H9 (cell line): Measurements from ENCODE around the gene MVB12A. TPM values are rescaled to one million over a fixed set of nuclear protein-coding genes. Genes with fewer than 3 reads are reported as not detected.

Experiments used
- DNase-seq: peaks from one replicate; pipeline ENCODE4 v3.0.0-alpha.2; 2017
- H2AFZ ChIP-seq: one replicate; pipeline ENCODE4 v1.6.1; 2013; ENCODE audit warnings: mild to moderate bottlenecking, low read length, control low read depth, moderate library complexity
- H2AK5ac ChIP-seq: 2 replicates; pipeline ENCODE4 v1.6.1; 2013; ENCODE audit warnings: low read length, control low read depth, mixed read lengths; ENCODE audit not compliant: insufficient read length
- H2BK120ac ChIP-seq: one replicate; pipeline ENCODE4 v1.6.1; 2013; ENCODE audit warnings: low read depth, mild to moderate bottlenecking, low read length, control low read depth, inconsistent platforms; ENCODE audit not compliant: poor library complexity, severe bottlenecking
- H2BK12ac ChIP-seq: 2 replicates; pipeline ENCODE4 v1.6.1; 2013; ENCODE audit warnings: low read length, control low read depth, mixed read lengths, low read depth; ENCODE audit not compliant: insufficient read length
- H2BK15ac ChIP-seq: 2 replicates; pipeline ENCODE4 v1.6.1; 2013; ENCODE audit warnings: low read depth, low read length, control low read depth
- H2BK20ac ChIP-seq: one replicate; pipeline ENCODE4 v1.6.1; 2013; ENCODE audit warnings: low read depth, mild to moderate bottlenecking, low read length, control low read depth, inconsistent platforms; ENCODE audit not compliant: poor library complexity, severe bottlenecking
- H2BK5ac ChIP-seq: 2 replicates; pipeline ENCODE4 v1.6.1; 2013; ENCODE audit warnings: low read length, control low read depth, mixed read lengths; ENCODE audit not compliant: insufficient read length
- H3K14ac ChIP-seq: 2 replicates; pipeline ENCODE4 v1.6.1; 2013; ENCODE audit warnings: low read length, control low read depth; ENCODE audit not compliant: insufficient read depth
- H3K18ac ChIP-seq: 2 replicates; pipeline ENCODE4 v1.6.1; 2013; ENCODE audit warnings: low read depth, mild to moderate bottlenecking, mixed read lengths, low read length, control low read depth; ENCODE audit not compliant: insufficient read length
- H3K23ac ChIP-seq: 2 replicates; pipeline ENCODE4 v1.6.1; 2013; ENCODE audit warnings: low read length, control low read depth, mixed read lengths, low read depth; ENCODE audit not compliant: insufficient read length
- H3K23me2 ChIP-seq: 2 replicates; pipeline ENCODE4 v1.6.1; 2013; ENCODE audit warnings: low read depth, mild to moderate bottlenecking, mixed read lengths, low read length, control low read depth; ENCODE audit not compliant: insufficient read length, poor library complexity, severe bottlenecking
- H3K27ac ChIP-seq: 2 replicates; pipeline ENCODE4 v1.5.1; 2013; ENCODE audit warnings: low read length, control low read depth, mixed read lengths, low read depth; ENCODE audit not compliant: insufficient read length
- H3K27me3 ChIP-seq: 2 replicates; pipeline ENCODE4 v1.6.1; 2013; ENCODE audit warnings: low read length, control low read depth, inconsistent platforms; ENCODE audit not compliant: insufficient read depth
- H3K4ac ChIP-seq: 2 replicates; pipeline ENCODE4 v1.6.1; 2013; ENCODE audit warnings: low read depth, mild to moderate bottlenecking, control low read depth, inconsistent platforms, low read length, moderate library complexity
- H3K4me1 ChIP-seq: 2 replicates; pipeline ENCODE4 v1.6.1; 2013; ENCODE audit warnings: low read length, control low read depth, inconsistent platforms; ENCODE audit not compliant: insufficient read depth
- H3K4me2 ChIP-seq: 2 replicates; pipeline ENCODE4 v1.6.1; 2013; ENCODE audit warnings: low read length, control low read depth, mixed read lengths; ENCODE audit not compliant: insufficient read length, insufficient read depth
- H3K56ac ChIP-seq: 2 replicates; pipeline ENCODE4 v1.6.1; 2013; ENCODE audit warnings: low read depth, mild to moderate bottlenecking, mixed read lengths, low read length, control low read depth; ENCODE audit not compliant: insufficient read length
- H3K79me1 ChIP-seq: 2 replicates; pipeline ENCODE4 v1.6.1; 2013; ENCODE audit warnings: low read depth, mild to moderate bottlenecking, moderate library complexity, low read length, control low read depth, inconsistent platforms; ENCODE audit not compliant: insufficient read depth, poor library complexity, severe bottlenecking
- H3K79me2 ChIP-seq: 2 replicates; pipeline ENCODE4 v1.6.1; 2013; ENCODE audit warnings: low read length, control low read depth, inconsistent platforms; ENCODE audit not compliant: insufficient read depth
- H3K9ac ChIP-seq: 2 replicates; pipeline ENCODE4 v1.6.1; 2013; ENCODE audit warnings: low read length, control low read depth, mixed read lengths; ENCODE audit not compliant: insufficient read length; ENCODE audit errors: extremely low read depth
- H3K9me3 ChIP-seq: one replicate; pipeline ENCODE4 v1.6.1; 2013; ENCODE audit warnings: low read depth, low read length, inconsistent platforms; ENCODE audit not compliant: control insufficient read depth
- H3T11ph ChIP-seq: one replicate; pipeline ENCODE4 v1.6.1; 2013; ENCODE audit warnings: mild to moderate bottlenecking, low read length, control low read depth, inconsistent platforms
- H4K20me1 ChIP-seq: one replicate; pipeline ENCODE4 v1.6.1; 2013; ENCODE audit not compliant: control insufficient read depth, insufficient read length, insufficient read depth
- H4K5ac ChIP-seq: 2 replicates; pipeline ENCODE4 v1.6.1; 2013; ENCODE audit warnings: low read depth, mild to moderate bottlenecking, mixed read lengths, low read length, control low read depth; ENCODE audit not compliant: insufficient read length
- H4K8ac ChIP-seq: replicated peaks from 2 replicates; pipeline ENCODE4 v1.6.1; 2013; ENCODE audit warnings: low read length, control low read depth, mixed read lengths, low read depth; ENCODE audit not compliant: insufficient read length
- H4K91ac ChIP-seq: 2 replicates; pipeline ENCODE4 v1.6.1; 2013; ENCODE audit warnings: low read depth, mild to moderate bottlenecking, moderate library complexity, mixed read lengths, low read length, control low read depth; ENCODE audit not compliant: insufficient read length
- H3K27ac Mint-ChIP-seq, 3 experiments: 2 replicates in 2 of 3; 3 replicates in 1 of 3; pipeline ENCODE4 v1.8.0; 2020 to 2021; ENCODE audit warnings: mixed read lengths in 3 of 3, mild to moderate bottlenecking in 1 of 3, moderate library complexity in 1 of 3
- H3K27me3 Mint-ChIP-seq: 2 replicates; pipeline ENCODE4 v1.8.0; 2021; ENCODE audit warnings: low read depth, mild to moderate bottlenecking, moderate library complexity, mixed read lengths
- H3K36me3 Mint-ChIP-seq, 3 experiments: 2 replicates in 2 of 3; 3 replicates in 1 of 3; pipeline ENCODE4 v1.8.0; 2020 to 2021; ENCODE audit warnings: low read depth in 3 of 3, mixed read lengths in 3 of 3; ENCODE audit not compliant: insufficient read depth in 1 of 3
- H3K4me1 Mint-ChIP-seq, 2 experiments: 2 replicates each; pipeline ENCODE4 v1.8.0; 2020; ENCODE audit warnings: mixed read lengths in 2 of 2
- H3K4me3 Mint-ChIP-seq, 2 experiments: 2 replicates in 1 of 2; 3 replicates in 1 of 2; pipeline ENCODE4 v1.8.0; 2020 to 2021; ENCODE audit warnings: mild to moderate bottlenecking in 2 of 2, mixed read lengths in 2 of 2, moderate library complexity in 1 of 2
- H3K9me3 Mint-ChIP-seq, 2 experiments: 2 replicates in 1 of 2; 3 replicates in 1 of 2; pipeline ENCODE4 v1.8.0; 2020; ENCODE audit warnings: mild to moderate bottlenecking in 2 of 2, mixed read lengths in 2 of 2, moderate library complexity in 1 of 2
- CTCF ChIP-seq: fragments of 200-600 bp; sonication (generic); conservative IDR thresholded peaks from 3 replicates; pipeline ENCODE4 v1.8.0; 2021; ENCODE audit warnings: antibody characterized with exemption, mild to moderate bottlenecking
- WGBS: extraction: QIAGEN DNeasy Blood & Tissue Kit; methylation state at CpG from one replicate; pipeline ENCODE4 v1.1.7; 2013; ENCODE audit warnings: missing lambda C conversion rate, low lambda C conversion rate, mixed read lengths; ENCODE audit not compliant: insufficient read length; ENCODE audit errors: extremely low coverage; 5-methylcytosine and 5-hydroxymethylcytosine counted together
- total RNA-seq: library from RNA; stranded (reverse); gene quantifications from 2 replicates; pipeline ENCODE4 v1.2.1, GENCODE V29; 2021

The MVB12A gene
- total RNA-seq, 1 experiment from 2014 or later = 50.4 TPM

DNA sequence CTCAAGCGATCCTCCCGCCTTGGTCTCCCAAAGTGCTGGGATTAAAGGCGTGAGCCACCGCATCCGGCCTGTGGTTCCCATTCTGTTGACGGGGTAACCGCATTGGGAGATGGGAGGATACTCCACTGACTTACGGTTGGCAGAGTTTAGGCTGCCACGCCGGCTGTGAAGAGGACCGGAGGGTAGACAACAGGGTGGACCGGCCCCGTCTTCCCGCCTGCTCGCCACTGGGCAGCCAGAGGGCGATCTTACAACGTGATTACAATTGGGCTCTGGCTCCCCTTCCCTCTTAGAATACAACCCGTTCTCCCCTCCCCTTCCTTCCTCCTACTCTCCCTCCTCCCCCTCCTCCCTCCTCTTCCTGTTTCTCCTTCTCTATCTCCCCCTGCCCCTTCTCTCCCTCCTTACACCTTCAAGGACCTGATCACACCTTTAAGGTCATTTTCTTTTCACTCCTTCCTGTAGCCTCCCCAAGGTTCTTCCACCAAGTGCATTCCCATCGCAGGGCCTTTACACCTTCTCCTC is 24.9 kb upstream of the MVB12A start:
- H3K4me3 Mint-ChIP-seq = peak overlapping the region; percentile 33 to 58; a peak in 3 of 5 replicates
- Histone ChIP-seq H2AFZ (no peak overlapping the region), H4K8ac (no peak overlapping the region), H3K14ac (no peak overlapping the region), H3K18ac (no peak overlapping the region), H3K4me2 (no peak overlapping the region), H3K79me2 (no peaks in the 10 kb centered on the region), H4K5ac (no peak overlapping the region), H2BK12ac (no peak overlapping the region), H3K56ac (no peak overlapping the region), H2BK20ac (no peak overlapping the region), H3T11ph (no peak overlapping the region), H2BK5ac (no peak overlapping the region), H3K79me1 (no peaks in the 10 kb centered on the region), H3K23ac (no peak overlapping the region), H2BK120ac (no peak overlapping the region), H3K23me2 (peaks cover 14% of the 10 kb centered on the region), H2AK5ac (no peak overlapping the region), H4K20me1 (no peaks in the 10 kb centered on the region), H3K27ac (no peak overlapping the region), H3K4ac (no peak overlapping the region), H3K9me3 (no peaks in the 10 kb centered on the region), H3K9ac (no peak overlapping the region), H3K4me1 (no peaks in the 10 kb centered on the region), H3K27me3 (no peaks in the 10 kb centered on the region), H2BK15ac (no peak overlapping the region), H4K91ac (no peak overlapping the region)
- DNase-seq = peak; percentile 86
- H3K36me3 Mint-ChIP-seq = peaks cover 3 to 19% (median 5%) of the 10 kb centered on the region in 3 experiments; a peak in 5 of 7 replicates
- no CpG with 5 or more reads among the region's 19 CpGs for WGBS
- H3K27ac Mint-ChIP-seq = peak overlapping the region; percentile 76 to 98 (median 92); a peak in 5 of 7 replicates
- H3K27me3 Mint-ChIP-seq = peaks cover 4% of the 10 kb centered on the region
- H3K9me3 Mint-ChIP-seq = no peaks in the 10 kb centered on the region
- peaks cover 12 to 14% of the 10 kb centered on the region in 2 experiments for H3K4me1 Mint-ChIP-seq
- TF ChIP-seq CTCF = peak; percentile 87
